Endothelial cell of umbilical vein (primary cell): ENCODE data around the gene CD74. TPM values are rescaled to one million over a fixed set of nuclear protein-coding genes. Genes with fewer than 3 reads are reported as not detected.

ENCODE experiments used
- BruUV-seq: library from RNA; stranded (reverse); fragments of 400-500 nt; replicated peaks from 2 replicates; lab custom pipeline; 2021; lab: Mats Ljungman, UMichigan
- CTCF ChIA-PET: fragments of 300-600, 350-600 bp; sonication (Branson Sonifier 250); formaldehyde crosslinking; loops from one replicate; lab custom pipeline; 2021; ENCODE audit warnings: antibody characterized with exemption, inconsistent platforms; lab: Charles Lee
- POLR2A ChIA-PET: fragments of 300-600, 350-600 bp; sonication (Branson Sonifier 250); formaldehyde crosslinking; loops from one replicate; lab custom pipeline; 2021; ENCODE audit warnings: antibody characterized with exemption, inconsistent platforms; lab: Charles Lee
- DNase-seq: peaks from one replicate; pipeline ENCODE4 v3.0.0-alpha.2; 2011; ENCODE audit warnings: low read depth, low spot score
- FAIRE-seq: peaks from 2 replicates; lab custom pipeline; 2011; peaks lifted over from hg19 to GRCh38; lab: Jason Lieb, UNC
- H2AFZ ChIP-seq: 2 replicates; pipeline ENCODE4 v1.6.0; 2012; ENCODE audit warnings: low read depth, low read length, control low read depth, inconsistent platforms
- H3K27ac ChIP-seq: 2 replicates; pipeline ENCODE4 v1.5.1; 2011; ENCODE audit warnings: low read depth, mild to moderate bottlenecking, control low read depth, low read length, moderate library complexity; ENCODE audit not compliant: insufficient read depth
- H3K27me3 ChIP-seq, 2 experiments: 2 replicates each; pipeline versions ENCODE4 v1.6.0 to v1.6.1; 2011; ENCODE audit warnings: low read length in 2 of 2, mixed read lengths in 1 of 2; ENCODE audit not compliant: control insufficient read depth in 2 of 2, insufficient read depth in 2 of 2
- H3K36me3 ChIP-seq, 2 experiments: 2 replicates in 1 of 2; 3 replicates in 1 of 2; pipeline ENCODE4 v1.5.1; 2011; ENCODE audit warnings: low read length in 2 of 2, mild to moderate bottlenecking in 1 of 2, moderate library complexity in 1 of 2; ENCODE audit not compliant: control insufficient read depth in 2 of 2, insufficient read depth in 2 of 2; ENCODE audit errors: extremely low read depth in 1 of 2
- H3K4me1 ChIP-seq: 3 replicates; pipeline ENCODE4 v1.5.1; 2011; ENCODE audit warnings: mild to moderate bottlenecking, low read length; ENCODE audit not compliant: control insufficient read depth, insufficient read depth; ENCODE audit errors: extremely low read depth
- H3K4me2 ChIP-seq: 2 replicates; pipeline ENCODE4 v1.6.1; 2011; ENCODE audit warnings: low read length, control low read depth, mixed read lengths; ENCODE audit not compliant: insufficient read depth
- H3K4me3 ChIP-seq, 3 experiments: fragments of 200-600 bp in 1 of 3; sonication (generic), shearing (Covaris generic) in 1 of 3; replicated peaks in 1 of 3; 2 replicates each; pipeline ENCODE4 v1.5.1; 2011 to 2016; ENCODE audit warnings: control low read depth in 3 of 3, low read length in 3 of 3, mild to moderate bottlenecking in 2 of 3, inconsistent platforms in 1 of 3, low read depth in 1 of 3, moderate library complexity in 1 of 3; ENCODE audit not compliant: insufficient read depth in 1 of 3
- H3K79me2 ChIP-seq: 2 replicates; pipeline ENCODE4 v1.6.0; 2012; ENCODE audit warnings: low read length, inconsistent platforms; ENCODE audit not compliant: control insufficient read depth, insufficient read depth
- H3K9ac ChIP-seq: replicated peaks from 2 replicates; pipeline ENCODE3; 2011; ENCODE audit warnings: low read length, control low read depth; ENCODE audit not compliant: insufficient read depth; ENCODE audit errors: extremely low read depth
- H3K9me1 ChIP-seq: replicated peaks from 3 replicates; pipeline ENCODE4 v1.6.0; 2011; ENCODE audit warnings: mild to moderate bottlenecking, low read length; ENCODE audit not compliant: control insufficient read depth, insufficient read depth; ENCODE audit errors: extremely low read depth
- H3K9me3 ChIP-seq: replicated peaks from 2 replicates; pipeline ENCODE4 v1.5.1; 2012; ENCODE audit warnings: low read length, inconsistent platforms; ENCODE audit not compliant: control insufficient read depth, insufficient read depth
- H4K20me1 ChIP-seq: replicated peaks from 2 replicates; pipeline ENCODE3; 2011; ENCODE audit warnings: mild to moderate bottlenecking, low read length; ENCODE audit not compliant: control insufficient read depth, insufficient read depth; ENCODE audit errors: extremely low read depth
- CTCF ChIP-seq, 2 donors: IDR thresholded peaks; 1 replicate in 1 of 2; 2 replicates in 1 of 2; pipeline ENCODE4 v1.5.1; 2011; ENCODE audit warnings: low read length in 2 of 2, mild to moderate bottlenecking in 2 of 2, moderate library complexity in 2 of 2, control low read depth in 1 of 2, inconsistent platforms in 1 of 2, low read depth in 1 of 2; ENCODE audit not compliant: insufficient read depth in 1 of 2; ENCODE audit errors: extremely low read depth in 1 of 2
- EZH2 ChIP-seq: IDR thresholded peaks from 2 replicates; pipeline ENCODE4 v1.6.1; 2012; ENCODE audit warnings: borderline replicate concordance, low read depth, mild to moderate bottlenecking, moderate library complexity, low read length, inconsistent platforms; ENCODE audit not compliant: severe bottlenecking
- FOS ChIP-seq: IDR thresholded peaks from 2 replicates; pipeline ENCODE4 v1.6.1; 2011; ENCODE audit warnings: mild to moderate bottlenecking, low read length, moderate library complexity, borderline replicate concordance; ENCODE audit not compliant: insufficient read depth
- GATA2 ChIP-seq: IDR thresholded peaks from 2 replicates; pipeline ENCODE4 v1.7.0; 2011; ENCODE audit warnings: low read depth, mild to moderate bottlenecking, moderate library complexity, mixed read lengths, low read length; ENCODE audit not compliant: insufficient read length, insufficient read depth
- JUN ChIP-seq: IDR thresholded peaks from 2 replicates; pipeline ENCODE4 v1.6.1; 2011; ENCODE audit warnings: borderline replicate concordance, low read depth; ENCODE audit not compliant: insufficient read length, insufficient read depth
- MAX ChIP-seq: IDR thresholded peaks from 2 replicates; pipeline ENCODE4 v1.6.1; 2011; ENCODE audit not compliant: insufficient read depth, insufficient read length
- MYC ChIP-seq: IDR thresholded peaks from one replicate; pipeline ENCODE4 v1.6.1; 2011; ENCODE audit warnings: mild to moderate bottlenecking, low read depth, low read length
- POLR2A ChIP-seq: IDR thresholded peaks from 2 replicates; pipeline ENCODE4 v1.6.1; 2012; ENCODE audit warnings: low read depth, mild to moderate bottlenecking, control low read depth, low read length
- POLR2AphosphoS5 ChIP-seq: IDR thresholded peaks from 2 replicates; pipeline ENCODE4 v1.6.1; 2012; ENCODE audit warnings: low read depth, mild to moderate bottlenecking, control low read depth, low read length, moderate library complexity; ENCODE audit not compliant: insufficient read depth
- dilution Hi-C: fragments of 300-500 bp; cut with MboI; formaldehyde crosslinking; loops from one replicate; pipeline ENCODE4 v1.15.0; 2019; ENCODE audit warnings: low sequenced_read_pairs; ENCODE audit not compliant: extremely low pct_ligation_motif_present
- intact Hi-C: fragments of 100-400 bp; cut with micrococcal nuclease; formaldehyde crosslinking; loops from one replicate; pipeline ENCODE4 v1.10.0; 2022
- polyA plus RNA-seq, 4 experiments: library from polyadenylated mRNA; depleted of rRNA in 3 of 4; stranded (reverse) in 3 of 4; unstranded in 1 of 4; fragments of >200 nt; gene quantifications; 2 replicates each; pipeline versions ENCODE4 v1.2.1 to v1.2.3, GENCODE V29; 2011 to 2012; ENCODE audit warnings: missing spikeins in 1 of 4
- total RNA-seq: library from RNA; stranded (reverse); gene quantifications from 2 replicates; pipeline ENCODE4 v1.2.3, GENCODE V29; 2021

The CD74 gene
- total and polyA plus RNA-seq, 2 donors (not counting 3 experiments of a cell fraction or from before 2014, with no cell fraction given) = 0.62 to 1.3 TPM

GRCh38 chr5:150449517-150450339 lies 37.0 kb upstream of the CD74 start, which contains the start of gene RPS14:
Gene RPS14 (minus strand): TSS chr5:150449739. CDS start chr5:150447733, 2,006 bp downstream.
- TF ChIP-seq POLR2A (peak; percentile 90), FOS (no peak), MAX (no peak), GATA2 (no peak), MYC (peak; percentile 76), JUN (no peak), POLR2AphosphoS5 (peak; percentile 97), EZH2 (no peak), CTCF (IDR thresholded peaks at IDR 0.05; ENCODE audit: extremely low read depth in 1 of 2, insufficient read depth in 1 of 2, low read depth in 1 of 2, low read length in 2 of 2) (peak; percentile 82 to 87)
- DNase-seq (peak; percentile 97), FAIRE-seq (peak; percentile 93)
- H3K4me2 ChIP-seq = peak within 1 kb of the TSS; percentile 95
- H3K4me3 ChIP-seq = peak within 1 kb of the TSS; percentile 86 to 93 (median 88)
- peaks cover 4% of the 10 kb centered on the region for H4K20me1 ChIP-seq
- H3K27ac ChIP-seq = peak within 1 kb of the TSS; percentile 98
- BruUV-seq = TSS peak; percentile 90
- dilution Hi-C loops = no loop called here
- H3K9ac ChIP-seq = peak within 1 kb of the TSS; percentile 99
- no peaks in the 10 kb centered on the region for H3K9me3 ChIP-seq
- CTCF ChIA-PET = interaction anchor here (0.6 to 1.8 kb wide), 27 partner anchors 9 to 428 kb away, joined by 3 to 16 read pairs (median 4); partner anchors contain the start of gene RBM22
- H3K79me2 ChIP-seq = peaks cover 41% of the 10 kb centered on the region
- H3K4me1 ChIP-seq = peaks cover 16% of the 10 kb centered on the region
- H3K9me1 ChIP-seq = no peaks in the 10 kb centered on the region
- H3K36me3 ChIP-seq = peaks cover 28% of the 10 kb centered on the region in 2 experiments
- intact Hi-C loops = loop anchor here (2.0 kb wide), 1 partner anchor 191 kb away; the partner anchor contains the start of gene SYNPO
- H3K27me3 ChIP-seq = no peaks in the 10 kb centered on the region
- H2AFZ ChIP-seq = peak within 1 kb of the TSS; percentile 88
- POLR2A ChIA-PET = interaction anchor here (0.6 kb wide), 1 partner anchor 36 kb away, joined by 3 read pairs; no protein-coding TSS in a partner anchor
